ENCODE results near the gene ENPP7. TPM values are rescaled to one million over a fixed set of nuclear protein-coding genes. Genes with fewer than 3 reads are reported as not detected.
A peak's percentile ranks its signal among the peaks of the same experiment; 100 is the strongest.

ENPP7 gene
- total RNA-seq, 1 experiment from 2014 or later = not detected

DNA sequence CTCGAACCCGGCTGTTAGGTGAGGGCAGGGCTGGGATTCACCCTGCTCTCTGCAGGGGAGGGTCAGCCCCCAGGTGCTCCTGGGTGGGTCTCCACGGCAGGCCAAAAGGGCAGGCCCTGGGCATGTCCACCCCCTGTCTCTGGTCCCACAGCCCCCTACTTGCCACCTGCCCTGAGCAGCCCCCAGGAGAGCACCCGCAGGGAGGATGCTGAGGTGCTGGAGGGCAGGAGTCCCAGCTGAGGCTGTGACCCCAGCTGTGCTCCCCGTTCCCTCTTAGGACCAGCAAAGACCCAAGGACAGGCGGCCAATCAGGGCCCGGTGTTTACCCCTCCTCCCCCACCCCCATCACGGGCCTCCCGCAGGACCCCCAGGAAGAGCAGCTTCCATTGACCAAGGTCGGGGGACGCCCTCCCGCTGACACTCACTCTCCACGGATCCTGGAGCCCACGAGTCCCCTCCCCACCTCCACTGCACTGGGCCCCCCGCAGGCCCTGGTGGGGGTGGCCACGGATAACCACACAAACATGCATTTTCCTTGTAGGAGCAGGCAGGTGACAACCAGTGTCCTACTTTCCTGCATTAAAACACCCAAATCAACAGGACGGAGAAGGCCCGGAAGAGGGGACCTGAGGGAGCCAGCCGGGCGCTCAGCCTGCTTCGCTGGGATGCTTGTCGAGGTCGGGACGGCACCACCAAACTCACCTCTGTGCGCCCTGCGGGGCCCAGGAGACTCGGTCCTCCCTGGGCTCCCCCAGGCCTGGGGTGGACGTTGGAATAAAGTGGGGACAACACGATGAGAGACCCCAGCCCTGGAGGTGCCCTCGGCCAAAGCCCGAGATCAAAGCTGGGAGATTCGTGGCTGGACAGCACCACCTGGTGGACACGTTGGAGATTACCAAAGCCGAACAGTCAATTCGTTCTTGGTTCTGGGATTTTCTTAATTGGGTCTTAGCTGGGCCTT lies 22.5 kb upstream of the ENPP7 start (continued):
- no peak for TF ChIP-seq CEBPB (IDR thresholded peaks at IDR 0.05; ENCODE audit: low read depth)
- TF ChIP-seq POLR2A (IDR thresholded peaks at IDR 0.05; ENCODE audit: borderline replicate concordance, extremely low read depth, insufficient read depth, insufficient read length) = no peak

DNA sequence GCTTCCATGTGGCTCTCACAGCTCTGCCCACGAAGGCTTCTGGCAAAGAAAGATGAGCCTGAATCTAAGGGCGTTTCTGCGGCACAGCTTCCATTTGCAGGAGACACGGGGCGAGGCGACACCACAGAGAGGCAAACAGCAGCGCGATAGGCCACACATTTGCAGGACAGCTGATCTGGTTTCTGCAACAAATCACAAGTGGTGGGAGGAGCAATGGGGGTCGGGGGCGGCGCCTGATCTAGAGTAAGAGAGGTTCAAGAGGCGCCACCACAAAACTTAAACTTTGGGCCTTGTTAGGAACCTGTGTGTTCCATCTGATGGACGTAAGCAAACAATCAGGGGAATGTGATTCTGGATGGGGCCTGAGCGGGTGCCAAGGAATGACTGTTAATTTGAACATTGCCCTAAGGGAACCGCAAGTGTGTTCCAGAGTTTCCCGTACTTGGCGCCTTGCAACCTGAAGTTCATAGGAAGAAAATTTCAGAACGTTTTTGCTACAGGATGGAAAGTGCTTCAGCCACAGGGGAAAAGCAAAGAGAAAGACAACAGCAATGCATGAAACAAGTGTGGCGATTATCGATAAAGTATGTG lies 18.9 kb upstream of the ENPP7 start:
- no peak overlapping the region for H2AFZ ChIP-seq (ENCODE audit: low read depth, low read length, poor library complexity, severe bottlenecking)
- POLR2A ChIA-PET = no interaction called here

More for the DNA sequence above, 18.9 kb upstream of the ENPP7 start:
- Histone ChIP-seq H3K9me2 (ENCODE audit: insufficient read depth) (no peaks in the 10 kb centered on the region), H3K27ac (ENCODE audit: low read depth, low read length) (no peak overlapping the region), H3K79me2 (ENCODE audit: insufficient read depth, low read length) (no peaks in the 10 kb centered on the region), H3K9me3 (ENCODE audit: control insufficient read depth in 1 of 2, insufficient read depth in 1 of 2, low read depth in 1 of 2, low read length in 2 of 2) (no peaks in the 10 kb centered on the region), H3K36me3 (ENCODE audit: control insufficient read depth in 1 of 2, insufficient read depth in 2 of 2, low read length in 2 of 2) (no peaks in the 10 kb centered on the region), H3K9ac (ENCODE audit: low read length) (no peak overlapping the region), H3K4me3 (replicated peaks in 1 of 2; ENCODE audit: low read depth in 1 of 2, low read length in 2 of 2) (no peak overlapping the region), H3K4me2 (ENCODE audit: low read length) (no peak overlapping the region), H3K4me1 (ENCODE audit: control insufficient read depth in 1 of 2, insufficient read depth in 2 of 2, low read length in 2 of 2) (peaks cover 0 to 6% of the 10 kb centered on the region in 2 experiments; a peak in 2 of 4 replicates), H4K20me1 (ENCODE audit: insufficient read depth) (no peaks in the 10 kb centered on the region), H3K27me3 (ENCODE audit: insufficient read depth, low read length) (no peaks in the 10 kb centered on the region)
- no peak for DNase-seq (ENCODE audit: low read depth, low spot score)
- no TSS peak for BruUV-seq (replicated peaks)
- ChIA-PET RAD21 (ENCODE audit: low non-redundant PET in 1 of 2, low total read pairs in 2 of 2, uncharacterized antibody in 2 of 2, unreplicated experiment in 2 of 2) (no interaction called here), CTCF (no interaction called here)
- ATAC-seq = 0 out of 2 replicates have a peak, but pooled peaks have one; percentile 24
- TF ChIP-seq, protein P1, sequence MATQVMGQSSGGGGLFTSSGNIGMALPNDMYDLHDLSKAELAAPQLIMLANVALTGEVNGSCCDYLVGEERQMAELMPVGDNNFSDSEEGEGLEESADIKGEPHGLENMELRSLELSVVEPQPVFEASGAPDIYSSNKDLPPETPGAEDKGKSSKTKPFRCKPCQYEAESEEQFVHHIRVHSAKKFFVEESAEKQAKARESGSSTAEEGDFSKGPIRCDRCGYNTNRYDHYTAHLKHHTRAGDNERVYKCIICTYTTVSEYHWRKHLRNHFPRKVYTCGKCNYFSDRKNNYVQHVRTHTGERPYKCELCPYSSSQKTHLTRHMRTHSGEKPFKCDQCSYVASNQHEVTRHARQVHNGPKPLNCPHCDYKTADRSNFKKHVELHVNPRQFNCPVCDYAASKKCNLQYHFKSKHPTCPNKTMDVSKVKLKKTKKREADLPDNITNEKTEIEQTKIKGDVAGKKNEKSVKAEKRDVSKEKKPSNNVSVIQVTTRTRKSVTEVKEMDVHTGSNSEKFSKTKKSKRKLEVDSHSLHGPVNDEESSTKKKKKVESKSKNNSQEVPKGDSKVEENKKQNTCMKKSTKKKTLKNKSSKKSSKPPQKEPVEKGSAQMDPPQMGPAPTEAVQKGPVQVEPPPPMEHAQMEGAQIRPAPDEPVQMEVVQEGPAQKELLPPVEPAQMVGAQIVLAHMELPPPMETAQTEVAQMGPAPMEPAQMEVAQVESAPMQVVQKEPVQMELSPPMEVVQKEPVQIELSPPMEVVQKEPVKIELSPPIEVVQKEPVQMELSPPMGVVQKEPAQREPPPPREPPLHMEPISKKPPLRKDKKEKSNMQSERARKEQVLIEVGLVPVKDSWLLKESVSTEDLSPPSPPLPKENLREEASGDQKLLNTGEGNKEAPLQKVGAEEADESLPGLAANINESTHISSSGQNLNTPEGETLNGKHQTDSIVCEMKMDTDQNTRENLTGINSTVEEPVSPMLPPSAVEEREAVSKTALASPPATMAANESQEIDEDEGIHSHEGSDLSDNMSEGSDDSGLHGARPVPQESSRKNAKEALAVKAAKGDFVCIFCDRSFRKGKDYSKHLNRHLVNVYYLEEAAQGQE (IDR thresholded peaks at IDR 0.05; ENCODE audit: low read depth) = no peak
- intact Hi-C loops (cut with micrococcal nuclease) = no loop called here
